Stimulated activated CD4-positive, alpha-beta T cell treated with anti-CD3 and anti-CD28 coated beads, TNF-alpha, amount 100 ng/mL, for 1 hour (primary cell): ENCODE results near the gene RASA4B.
"Not testable (repeated sequence)": the region's sequence is repeated elsewhere in the genome, so short reads cannot be mapped to it uniquely, and the experiment has no call there.

Experiments
- DNase-seq, 3 donors: peaks; one replicate each; pipeline ENCODE4 v3.0.0-alpha.2; 2020; ENCODE audit warnings: low read depth in 3 of 3, low spot score in 1 of 3

RASA4B gene

DNA sequence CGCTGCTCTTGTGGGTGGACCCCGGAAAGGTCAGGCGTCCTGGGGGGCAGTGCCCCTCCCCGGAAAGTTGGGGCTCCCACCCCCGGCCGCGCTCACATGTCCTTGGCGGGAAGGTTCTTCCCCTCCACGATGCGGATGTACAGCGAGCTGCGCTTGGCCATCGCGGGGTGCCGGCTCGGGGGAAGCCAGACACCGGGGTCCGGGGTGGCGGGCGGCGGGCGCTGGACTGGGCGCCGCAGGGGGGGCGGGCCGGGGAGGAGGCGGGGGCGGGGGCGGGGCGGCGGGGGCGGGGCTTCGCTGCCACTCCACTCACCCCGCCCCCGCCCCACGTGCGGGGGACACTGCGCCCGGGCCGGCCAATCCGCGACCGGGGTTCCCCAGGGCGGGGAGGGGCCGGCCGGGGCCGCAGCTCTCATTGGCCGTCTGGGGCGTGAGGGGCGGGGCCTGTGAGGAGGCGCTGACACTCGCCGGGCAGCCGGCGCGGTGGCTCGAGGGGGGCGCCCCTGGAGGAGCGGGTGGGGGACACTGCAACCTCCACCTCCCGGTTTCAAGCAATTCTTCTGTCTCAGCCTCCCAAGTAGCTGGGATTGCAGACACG is at the start of gene RASA4B:
TSS of gene RASA4B (minus strand) at position 228 of the 598 bp plus-strand sequence. CDS start at position 161, 67 bp downstream.
- not testable (repeated sequence) for DNase-seq

DNA sequence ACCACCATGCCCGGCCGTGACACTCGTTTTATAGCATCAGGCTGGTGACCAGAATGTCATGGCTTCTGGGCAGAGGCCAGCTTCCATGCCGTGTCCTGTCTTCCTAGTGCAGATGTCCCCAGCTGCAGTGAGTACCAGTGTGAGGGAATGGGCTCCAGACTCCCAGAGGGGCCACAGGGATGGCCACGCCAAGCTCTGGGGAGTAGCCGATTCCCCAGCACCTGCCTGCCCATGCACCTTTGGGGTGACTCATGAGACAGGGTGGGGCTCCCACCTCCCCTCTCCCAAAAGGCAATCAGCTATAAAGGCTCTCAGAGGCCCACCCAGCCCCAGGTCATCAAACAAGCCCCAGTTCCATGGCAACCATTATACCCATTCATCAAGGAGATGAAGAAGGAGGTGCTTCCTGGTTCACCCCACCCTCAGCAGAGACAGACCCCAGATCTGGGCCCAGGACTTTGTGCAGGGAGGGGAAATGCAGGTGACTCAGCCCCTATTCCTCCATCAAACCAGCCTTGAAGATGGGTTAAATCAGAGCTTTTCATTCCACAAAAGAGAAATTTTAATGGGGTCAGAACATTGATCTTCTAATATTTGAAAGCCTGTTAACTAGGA is 33.3 kb upstream of the RASA4B start, which contains the start of gene SPDYE2:
TSS of gene SPDYE2 (plus strand) at position 419 of the 615 bp plus-strand sequence. CDS start 2,030 bp downstream, outside the sequence.
- not testable (repeated sequence) for DNase-seq

DNA sequence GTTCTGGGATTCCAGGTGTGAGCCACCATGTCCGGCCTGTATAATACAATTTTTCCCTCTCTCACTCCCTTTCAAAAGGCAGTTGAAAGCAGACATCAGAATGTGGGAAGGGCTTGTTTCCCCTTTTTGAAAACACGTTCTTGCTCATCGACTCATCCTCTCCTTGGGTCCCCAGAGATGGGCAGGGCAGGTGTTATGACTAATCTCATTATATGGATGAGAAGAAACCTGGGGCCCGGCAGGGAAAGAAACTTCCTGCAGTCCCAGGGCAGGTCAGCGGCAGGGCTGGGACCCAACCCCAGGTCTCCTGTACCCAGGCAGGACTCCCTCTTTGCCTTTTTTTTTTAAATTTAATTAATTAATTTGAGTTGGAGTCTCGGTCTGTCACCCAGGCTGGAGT is 28.8 kb upstream of the RASA4B start:
- not testable (repeated sequence) for DNase-seq

DNA sequence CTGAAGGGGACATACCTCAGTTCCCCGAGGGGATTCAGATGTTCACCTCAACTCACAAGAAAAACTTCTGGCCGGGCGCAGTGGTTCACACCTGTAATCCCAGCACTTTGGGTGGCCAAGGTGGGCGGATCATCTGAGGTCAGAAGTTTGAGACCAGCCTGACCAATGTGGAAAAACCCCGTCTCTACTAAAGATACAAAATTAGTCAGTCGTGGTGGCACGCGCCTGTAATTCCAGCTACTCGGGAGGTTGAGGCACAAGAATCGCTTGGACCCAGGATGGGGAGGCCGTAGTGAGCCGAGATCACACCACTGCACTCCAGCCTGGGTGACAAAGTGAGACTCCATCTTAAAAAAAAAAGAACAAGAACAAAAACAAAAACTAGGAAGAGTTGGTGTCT is 27.7 kb upstream of the RASA4B start:
- DNase-seq: not testable (repeated sequence)

DNA sequence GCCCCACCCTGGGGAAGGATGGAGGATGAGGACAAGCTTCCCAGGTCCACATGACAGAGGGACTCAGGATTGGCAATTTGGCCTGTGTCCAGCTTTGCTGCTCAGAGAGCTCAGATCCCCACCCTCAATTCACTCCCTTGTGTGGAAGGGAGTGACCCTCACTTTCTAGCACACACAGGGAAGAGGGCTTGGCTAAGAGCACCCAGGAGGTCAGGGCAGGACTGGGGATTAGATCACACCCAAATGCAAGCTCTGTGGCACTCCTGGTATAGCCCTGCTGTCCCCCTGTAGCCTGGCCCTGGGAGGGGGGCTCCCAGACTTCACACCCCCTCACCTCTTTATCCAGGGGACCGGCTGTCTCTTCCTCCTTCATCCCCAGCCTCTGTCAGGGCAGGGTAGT is 26.8 kb upstream of the RASA4B start:
- not testable (repeated sequence) for DNase-seq

DNA sequence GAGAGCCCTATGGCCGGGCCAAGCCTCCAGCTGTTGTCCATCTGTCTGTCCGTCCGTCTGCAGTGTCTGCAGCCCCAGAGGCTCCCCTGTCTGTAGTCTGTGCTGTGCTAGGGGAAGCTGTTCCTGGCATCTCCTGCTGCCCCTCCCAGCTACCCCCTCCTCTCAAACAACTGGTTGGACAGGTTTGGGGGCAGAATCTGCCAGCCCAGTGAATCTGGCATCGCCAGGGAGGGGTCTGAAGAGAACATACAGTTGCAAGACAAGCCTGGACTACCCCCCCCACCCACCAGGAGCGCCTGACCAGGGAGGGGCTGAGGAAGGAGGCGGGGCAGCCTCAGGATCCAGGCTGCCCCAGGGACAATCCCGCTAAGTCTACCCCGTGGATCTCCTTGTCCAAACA is 26.0 kb upstream of the RASA4B start, which contains the start of gene UPK3BL2:
TSS of gene UPK3BL2 (minus strand) at position 101 of the 400 bp plus-strand sequence. CDS start at position 41, 60 bp downstream.
- DNase-seq: not testable (repeated sequence)

DNA sequence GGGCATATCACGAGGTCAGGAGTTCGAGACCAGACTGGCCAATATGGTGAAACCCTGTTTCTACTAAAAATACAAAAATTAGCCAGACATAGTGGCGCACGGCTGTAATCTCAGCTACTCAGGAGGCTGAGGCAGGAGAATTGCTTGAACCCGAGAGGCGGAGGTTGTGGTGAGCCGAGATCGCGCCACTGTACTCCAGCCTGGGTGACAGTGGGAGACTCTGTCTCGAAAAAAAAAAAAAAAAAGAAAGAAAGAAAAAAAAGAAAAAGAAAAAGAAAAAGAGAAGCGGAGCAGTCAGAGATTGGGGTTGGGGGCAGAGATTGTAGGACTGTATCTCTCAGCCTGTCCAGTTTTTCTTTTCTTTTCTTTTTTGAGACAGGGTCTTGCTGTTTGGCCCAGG is 25.2 kb upstream of the RASA4B start:
- DNase-seq: not testable (repeated sequence)

DNA sequence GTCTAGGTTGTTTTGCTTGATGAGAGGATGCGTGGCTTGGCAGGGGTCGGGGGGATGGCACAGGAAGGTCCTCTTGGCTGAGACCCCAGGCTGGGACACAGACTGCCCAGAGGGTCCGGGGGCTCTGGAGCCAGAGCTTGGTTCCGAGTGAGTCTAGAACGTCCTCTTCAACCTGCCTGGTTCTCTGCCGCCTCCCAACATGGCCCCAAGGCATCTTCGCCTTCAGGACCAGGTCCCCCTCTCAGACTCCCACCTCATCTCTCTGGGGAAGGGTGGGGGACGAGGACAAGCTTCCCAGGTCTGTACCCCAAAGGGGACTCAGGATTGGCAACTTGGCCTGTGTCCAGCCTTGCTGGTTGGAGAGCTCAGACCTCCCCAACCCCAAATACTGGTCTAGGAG is 24.5 kb upstream of the RASA4B start:
- not testable (repeated sequence) for DNase-seq

DNA sequence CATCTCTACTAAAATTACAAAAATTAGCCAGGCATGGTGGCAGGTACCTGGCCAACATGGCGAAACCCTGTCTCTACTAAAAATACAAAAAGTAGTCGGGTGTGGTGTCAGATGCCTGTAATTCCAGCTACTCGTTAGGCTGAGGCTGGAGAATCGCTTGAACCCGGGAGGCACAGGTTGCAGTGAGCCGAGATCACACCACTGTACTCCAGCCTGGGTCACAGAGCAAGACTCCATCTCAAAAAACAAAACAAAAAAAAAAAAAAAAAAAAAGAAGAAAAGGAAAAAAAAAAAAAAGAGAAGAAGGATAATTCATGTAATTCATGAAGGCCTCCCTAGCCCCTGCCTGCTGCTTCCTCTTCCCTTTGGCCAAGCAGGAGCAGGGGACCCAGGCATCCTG is 23.0 kb upstream of the RASA4B start:
- not testable (repeated sequence) for DNase-seq

DNA sequence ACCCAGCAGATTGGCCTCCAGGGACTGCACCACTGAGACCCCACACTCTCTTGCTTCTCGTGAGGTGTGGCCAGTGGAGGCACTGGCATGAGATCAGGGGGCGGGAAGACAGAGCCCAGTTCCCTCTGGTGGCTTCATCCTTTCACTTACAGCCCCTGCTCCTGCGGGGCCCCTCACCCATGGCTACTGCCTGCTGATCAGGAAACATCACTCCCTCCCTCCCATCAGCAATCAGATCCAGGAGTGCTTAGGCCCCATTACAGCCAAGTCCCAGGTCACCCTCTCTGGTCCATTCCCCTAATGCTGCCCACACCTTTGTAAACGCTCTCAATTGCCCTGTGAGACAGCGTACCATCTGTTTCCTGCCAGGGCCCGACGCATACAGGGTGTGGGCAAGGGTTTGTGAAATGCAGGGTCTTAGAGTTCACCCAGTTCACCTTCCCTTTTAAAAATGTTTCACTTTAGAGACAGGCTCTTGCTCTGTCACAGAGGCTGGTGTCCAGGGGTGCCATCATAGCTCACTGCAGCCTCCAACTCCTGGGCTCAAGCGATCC is 17.6 kb upstream of the RASA4B start:
- DNase-seq: not testable (repeated sequence)

DNA sequence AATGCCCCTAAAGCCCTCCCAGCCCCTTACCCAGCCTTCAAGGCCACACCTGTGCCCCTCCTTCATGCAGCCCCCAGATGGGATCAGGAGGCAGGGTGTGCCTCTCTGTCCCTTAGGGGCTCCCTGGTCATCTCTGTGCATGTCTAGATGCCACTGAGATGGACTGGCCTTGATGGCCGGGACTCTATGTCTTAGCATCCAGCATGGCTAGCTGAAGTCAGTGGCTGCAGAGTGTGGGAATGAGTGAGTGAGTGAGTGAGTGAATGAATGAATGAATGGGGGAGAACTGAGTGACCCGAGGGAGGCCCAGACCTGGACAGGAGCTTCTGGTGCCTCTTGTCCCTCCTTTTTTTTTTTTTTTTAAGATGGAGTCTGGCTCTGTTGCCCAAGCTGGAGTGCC is 14.6 kb upstream of the RASA4B start:
- DNase-seq: not testable (repeated sequence)

DNA sequence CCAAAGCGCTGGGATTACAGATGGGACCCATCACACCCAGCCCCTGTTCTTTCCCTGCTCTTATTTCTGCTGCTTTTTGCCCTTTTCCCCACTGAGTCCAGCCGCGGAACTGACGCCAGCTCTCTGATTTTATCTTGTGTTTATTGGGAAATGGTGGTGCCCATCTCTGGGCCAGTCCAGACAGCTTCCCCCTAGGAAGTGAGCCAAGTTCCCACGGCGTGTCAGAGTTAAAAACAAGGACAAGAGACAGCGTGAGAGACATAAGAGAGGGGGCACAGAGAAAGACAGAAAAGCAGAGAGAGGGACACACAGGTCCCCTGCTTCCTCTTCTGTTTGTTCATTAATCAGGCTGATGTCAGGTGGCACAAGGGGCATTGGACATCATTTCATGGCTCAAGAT is 14.0 kb upstream of the RASA4B start:
- DNase-seq: not testable (repeated sequence)

DNA sequence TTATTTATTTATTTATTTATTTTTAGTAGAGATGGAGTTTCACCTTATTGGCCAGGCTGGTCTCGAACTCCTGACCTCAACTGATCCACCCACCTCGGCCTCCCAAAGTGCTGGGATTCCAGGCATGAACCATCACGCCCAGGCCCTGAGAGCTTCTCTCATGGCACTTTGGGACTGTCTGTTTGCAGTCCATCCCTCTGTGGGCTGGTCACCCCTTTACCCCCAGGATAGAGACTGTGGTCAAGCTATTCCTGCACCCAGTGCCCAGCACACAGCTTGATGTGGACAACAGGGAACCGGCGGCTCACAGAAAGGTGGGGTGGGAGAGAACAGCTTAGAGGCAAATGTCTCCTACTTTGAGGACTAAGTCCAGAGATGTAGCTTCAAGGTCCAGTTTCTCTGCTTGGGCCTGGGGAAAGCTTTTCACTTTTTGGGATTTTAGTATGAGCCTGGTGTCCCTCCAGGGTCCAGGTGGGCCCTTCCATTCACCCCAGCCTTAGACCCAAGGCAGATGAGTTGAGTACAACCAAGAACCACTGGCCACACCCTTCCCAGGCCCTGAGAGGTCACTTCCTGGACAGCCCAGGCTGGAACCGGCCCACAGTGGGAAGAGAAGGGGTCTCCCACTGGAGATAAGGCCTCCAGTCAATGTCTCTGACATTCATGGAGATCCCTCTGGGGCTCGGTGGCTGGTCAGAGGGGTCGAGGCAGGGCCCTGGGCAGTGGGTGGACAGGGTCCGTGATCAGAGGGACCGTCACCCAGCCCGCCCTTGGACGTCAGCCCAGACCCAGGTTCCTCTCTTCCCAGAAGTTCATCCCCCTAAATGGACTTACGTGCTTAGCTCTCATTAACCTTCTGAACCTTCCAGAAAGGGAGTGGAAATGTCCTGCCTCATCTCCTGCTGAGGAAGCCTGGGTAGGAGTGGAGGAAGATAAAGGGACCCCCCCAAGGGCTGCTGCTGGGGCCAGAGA is 10.5 kb upstream of the RASA4B start:
- not testable (repeated sequence) for DNase-seq

DNA sequence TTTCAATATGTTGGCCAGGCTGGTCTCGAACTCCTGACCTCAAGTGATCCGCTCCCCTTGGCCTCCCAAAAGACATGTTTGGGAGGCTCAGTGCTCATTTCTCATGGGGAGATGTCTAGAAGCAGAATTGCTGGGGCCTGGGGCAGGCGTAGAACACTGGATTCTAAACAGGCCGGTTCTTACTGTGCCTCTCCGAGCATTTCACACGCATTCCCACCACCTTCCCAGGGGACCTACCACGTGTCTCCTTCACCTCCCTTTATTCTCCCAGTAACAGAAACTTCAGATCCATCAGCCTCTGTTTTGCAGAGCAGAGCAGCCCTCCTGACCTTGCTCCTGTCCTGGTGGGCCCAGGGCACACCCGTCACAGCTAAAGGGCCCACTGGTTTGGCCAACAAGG is 9.6 kb upstream of the RASA4B start:
- DNase-seq: not testable (repeated sequence)

DNA sequence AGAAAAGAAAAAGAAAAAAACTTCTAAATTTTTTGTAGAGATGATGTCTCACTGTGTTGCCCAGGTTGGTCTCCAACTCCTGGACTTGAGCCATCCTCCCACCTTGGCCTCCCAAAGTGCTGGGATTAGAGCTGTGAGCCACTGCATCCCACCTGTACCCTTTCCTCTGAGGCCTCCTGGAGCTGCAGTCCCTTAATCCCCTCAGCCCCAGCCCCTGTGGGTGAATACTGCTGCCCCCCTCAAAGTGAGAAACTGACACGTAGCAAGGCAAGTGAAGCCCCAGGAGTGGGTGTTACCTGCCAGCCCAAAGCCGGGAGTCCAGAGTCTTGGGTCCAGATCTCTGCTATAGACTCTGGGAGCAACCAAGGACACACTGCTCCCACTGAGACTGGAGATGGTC is 7.2 kb upstream of the RASA4B start:
- DNase-seq: not testable (repeated sequence)

DNA sequence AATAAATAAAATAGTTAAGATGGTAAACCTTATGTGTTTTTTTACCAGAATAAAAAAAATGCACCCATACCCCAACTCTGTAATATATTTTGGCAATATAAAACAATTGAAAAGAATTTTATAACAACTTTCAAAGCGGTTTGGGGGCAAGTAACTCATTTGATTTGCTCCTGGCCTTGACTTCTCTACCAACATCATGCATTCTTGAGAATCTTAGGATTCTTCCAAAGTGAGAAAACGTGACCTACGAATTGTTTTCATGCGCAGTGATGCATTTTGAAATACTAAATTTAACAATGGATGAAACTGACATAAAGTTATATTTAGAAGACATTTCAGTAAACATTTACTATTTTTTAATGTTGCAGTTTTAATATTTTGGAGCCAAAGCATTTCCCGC is 3.2 kb upstream of the RASA4B start:
- DNase-seq: not testable (repeated sequence)

DNA sequence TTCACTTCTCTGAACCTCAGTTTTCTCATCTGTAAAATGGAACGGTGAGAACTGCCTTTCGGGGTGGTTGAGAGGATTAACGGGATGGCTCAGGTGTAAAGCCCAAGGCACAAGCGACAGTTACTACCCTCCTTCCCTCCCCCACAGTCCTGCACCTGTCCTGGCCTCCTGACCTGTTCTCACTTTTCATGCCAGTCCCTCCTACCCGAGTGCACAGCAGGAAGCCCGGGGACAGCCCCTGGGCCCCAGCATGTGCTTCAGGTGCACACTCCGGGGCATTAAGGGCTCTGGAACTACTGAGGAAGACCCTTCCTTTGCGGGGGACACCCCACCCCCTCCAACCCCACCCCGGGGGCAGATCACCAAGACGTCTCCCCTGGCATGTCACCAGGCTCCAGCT is 626 bp downstream of the RASA4B start:
- DNase-seq: not testable (repeated sequence)

DNA sequence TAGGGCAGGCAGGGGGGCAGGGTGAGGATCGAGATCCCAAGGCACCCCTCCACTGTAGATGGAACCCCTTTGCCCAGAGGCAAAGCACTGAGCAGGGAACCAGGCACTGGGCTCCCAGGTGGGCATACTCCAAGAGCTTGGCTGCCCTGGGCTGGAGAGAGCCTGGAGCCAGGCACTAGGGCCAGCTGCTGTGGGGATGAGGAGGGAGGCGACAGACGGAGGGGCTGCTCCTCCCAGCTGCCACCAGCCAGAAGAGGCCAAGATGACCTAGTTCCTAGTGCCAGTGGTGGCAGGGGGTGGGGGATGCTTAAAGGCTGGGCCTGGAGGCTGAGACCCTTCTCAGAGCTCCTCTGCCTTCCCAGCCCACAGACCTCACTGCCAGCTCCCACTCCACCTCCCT is 1.7 kb downstream of the RASA4B start:
- not testable (repeated sequence) for DNase-seq

DNA sequence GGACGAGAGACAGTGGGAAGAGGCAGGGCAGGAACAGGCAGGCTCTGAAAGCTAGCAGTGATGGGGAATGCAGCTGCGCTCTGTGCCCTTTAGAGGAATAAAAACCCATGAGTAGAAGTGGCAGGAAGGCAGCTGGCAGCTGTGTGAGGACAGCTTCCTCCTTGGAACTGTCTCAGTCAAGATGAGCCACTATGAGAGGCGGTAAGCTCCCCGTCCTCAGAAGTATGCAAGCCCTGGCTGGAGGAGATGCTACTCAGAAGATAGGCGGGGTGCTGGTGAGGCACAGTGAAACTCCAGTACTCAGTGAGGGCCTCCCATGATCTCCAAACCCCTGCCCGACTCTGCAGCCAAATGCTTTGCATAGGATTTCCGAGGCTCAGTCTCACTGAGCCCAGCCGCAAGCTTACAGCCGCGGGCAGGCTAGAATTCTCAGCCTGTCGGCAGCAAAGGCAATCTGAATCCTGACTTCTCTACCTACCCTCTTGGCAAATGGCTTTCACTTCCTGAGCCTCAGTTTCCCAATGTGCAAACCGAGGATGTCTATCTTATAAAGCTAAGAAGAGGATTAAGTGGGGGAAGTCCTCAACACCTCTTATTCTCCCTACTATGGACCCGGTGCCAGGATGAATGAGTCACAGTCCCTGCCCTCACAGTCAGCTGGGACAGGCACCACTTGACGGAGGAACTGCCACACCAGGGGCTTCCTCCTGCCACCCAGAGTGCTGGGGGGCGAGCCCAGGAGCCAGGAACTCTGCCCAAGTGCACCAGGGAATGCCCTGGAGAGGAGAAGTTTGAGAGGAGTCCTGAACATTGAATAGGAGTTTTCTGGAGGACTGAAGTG is 2.5 kb downstream of the RASA4B start:
- DNase-seq: not testable (repeated sequence)

DNA sequence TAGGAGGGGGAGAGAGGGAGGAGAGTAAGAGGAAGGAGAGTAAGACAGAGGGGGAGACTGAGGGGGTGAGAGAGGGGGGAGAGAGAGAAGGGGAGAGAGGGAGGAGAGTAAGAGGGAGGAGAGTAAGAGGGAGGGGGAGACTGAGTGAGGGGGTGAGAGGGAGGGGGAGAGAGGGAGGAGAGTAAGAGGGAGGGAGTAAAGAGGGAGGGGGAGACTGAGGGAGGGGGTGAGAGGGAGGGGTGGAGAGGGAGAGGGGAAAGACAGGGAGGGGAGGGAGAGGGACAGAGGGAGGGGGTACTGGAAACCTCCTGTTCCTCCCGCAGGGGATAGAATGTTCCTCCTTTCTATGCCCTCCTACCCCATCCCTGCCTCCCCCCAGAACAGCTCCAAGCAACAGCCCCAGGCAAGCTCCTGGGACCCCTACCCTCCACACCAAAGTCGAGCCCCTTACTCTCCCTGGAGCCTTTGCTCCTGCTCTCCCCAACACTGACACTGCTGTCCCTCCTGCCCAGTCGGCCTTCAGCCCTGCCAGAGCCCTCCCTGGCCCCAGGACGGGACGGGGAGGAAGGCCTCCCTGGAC is 4.8 kb downstream of the RASA4B start:
- DNase-seq: not testable (repeated sequence)
